Mammary epithelial cell (primary cell): ENCODE results near the gene PADI2.

Experiments
- CTCF ChIP-seq, 2 donors: IDR thresholded peaks in 1 of 2; conservative IDR thresholded peaks in 1 of 2; 2 replicates each; pipeline ENCODE4 v1.5.1; 2011 to 2012; ENCODE audit warnings: inconsistent platforms in 2 of 2, low read length in 2 of 2, mild to moderate bottlenecking in 2 of 2, control low read depth in 1 of 2, low read depth in 1 of 2; ENCODE audit not compliant: insufficient read depth in 1 of 2; ENCODE audit errors: extremely low read depth in 1 of 2
- EZH2 ChIP-seq: IDR thresholded peaks from 2 replicates; pipeline ENCODE4 v1.6.1; 2012; ENCODE audit warnings: low read length, inconsistent platforms, borderline replicate concordance

GRCh38 chr1:17070163-17070525 lies 49.1 kb downstream of the PADI2 start:
- TF ChIP-seq CTCF (conservative IDR thresholded peaks at IDR 0.05 in 1 of 2, IDR thresholded peaks at IDR 0.05 in 1 of 2; ENCODE audit: extremely low read depth in 1 of 2, insufficient read depth in 1 of 2, low read depth in 1 of 2, low read length in 2 of 2) (no peak), EZH2 (no peak)
